Uterus (tissue), 2 donors: Measurements from ENCODE around the gene APC2.

ENCODE experiments used
- CTCF ChIP-seq, 4 experiments: fragments of 200-600 bp in 2 of 4; fragments of 450-650 bp in 2 of 4; sonication (generic) in 2 of 4; IDR thresholded peaks; one replicate each; pipeline ENCODE4 v1.5.1; 2016 to 2019; ENCODE audit warnings: antibody characterized with exemption in 4 of 4, mild to moderate bottlenecking in 2 of 4, moderate library complexity in 1 of 4
- POLR2A ChIP-seq, 2 donors: fragments of 450-650 bp; IDR thresholded peaks; one replicate each; pipeline ENCODE4 v1.6.1; 2016; ENCODE audit warnings: antibody characterized with exemption in 2 of 2, mild to moderate bottlenecking in 1 of 2, moderate library complexity in 1 of 2

GRCh38 chr19:1521636-1522035 lies 71.7 kb downstream of the APC2 start:
- TF ChIP-seq POLR2A (IDR thresholded peaks at IDR 0.05) (no peak), CTCF (IDR thresholded peaks at IDR 0.05) (no peak)
